Tibial artery (tissue), 4 donors: ENCODE results near the gene CFAP74.
A peak's percentile ranks its signal among the peaks of the same experiment; 100 is the strongest.

ENCODE experiments used
- DNase-seq, 2 donors: peaks; one replicate each; pipeline ENCODE4 v3.0.0-alpha.2; 2019
- H3K27ac ChIP-seq, 2 donors: fragments of 200-600 bp; sonication (generic) in 1 of 2; 1 replicate in 1 of 2; 2 replicates in 1 of 2; pipeline ENCODE4 v1.5.1; 2018 to 2019; ENCODE audit warnings: mild to moderate bottlenecking in 1 of 2
- H3K27me3 ChIP-seq, 2 donors: fragments of 200-600 bp; sonication (generic) in 1 of 2; one replicate each; pipeline versions ENCODE4 v1.5.1 to v1.6.0; 2016 to 2019
- H3K36me3 ChIP-seq, 3 donors: fragments of 200-600 bp; sonication (generic) in 2 of 3; one replicate each; pipeline ENCODE4 v1.5.1; 2016 to 2019; ENCODE audit warnings: mild to moderate bottlenecking in 2 of 3
- H3K4me1 ChIP-seq, 4 donors: fragments of 200-600 bp; sonication (generic) in 2 of 4; 1 replicate in 3 of 4; 2 replicates in 1 of 4; pipeline ENCODE4 v1.5.1; 2016 to 2019
- H3K4me3 ChIP-seq, 2 donors: fragments of 200-600 bp; sonication (generic) in 1 of 2; 1 replicate in 1 of 2; 2 replicates in 1 of 2; pipeline ENCODE4 v1.5.1; 2018 to 2019; ENCODE audit warnings: mild to moderate bottlenecking in 2 of 2
- H3K9me3 ChIP-seq, 3 donors: fragments of 200-600 bp; sonication (generic) in 1 of 3; one replicate each; pipeline ENCODE4 v1.5.1; 2016 to 2019
- CTCF ChIP-seq, 2 experiments: fragments of 200-600 bp in 1 of 2; fragments of 450-650 bp in 1 of 2; IDR thresholded peaks; one replicate each; pipeline ENCODE4 v1.5.1; 2017 to 2019; ENCODE audit warnings: antibody characterized with exemption in 2 of 2, mild to moderate bottlenecking in 1 of 2, moderate library complexity in 1 of 2
- intact Hi-C: fragments of 100-400 bp; cut with DNase I; formaldehyde crosslinking; loops from one replicate; pipeline ENCODE4 v1.15.0; 2023; ENCODE audit warnings: low total_unique reads

The CFAP74 gene

DNA sequence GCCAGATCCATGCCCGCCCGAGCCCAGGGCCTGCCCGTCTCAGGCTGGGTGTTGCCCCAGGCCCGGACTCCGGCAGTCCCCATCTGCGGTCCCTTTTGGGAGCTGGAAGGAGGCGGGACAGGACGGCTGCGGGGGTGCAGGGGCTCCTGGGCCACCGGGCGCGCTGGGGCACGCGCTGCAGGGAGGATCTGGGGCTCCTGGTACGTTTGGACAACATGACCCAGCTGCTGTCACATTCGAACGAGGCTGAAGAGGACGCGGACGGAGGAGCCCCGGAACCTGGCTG is 95.1 kb downstream of the CFAP74 start:
- peaks cover 4 to 34% (median 22%) of the 10 kb centered on the region in 4 donors for H3K4me1 ChIP-seq
- DNase-seq, result peak; percentile 35 to 79

GRCh38 chr1:1907098-1907736 is 96.4 kb downstream of the CFAP74 start:
- intact Hi-C loops, result no loop called here
- peak; percentile 21 to 77 for DNase-seq

More for the DNA sequence above, 95.1 kb downstream of the CFAP74 start:
- no peaks in the 10 kb centered on the region for H3K36me3 ChIP-seq
- TF ChIP-seq CTCF (IDR thresholded peaks at IDR 0.05), result no peak
- H3K4me3 ChIP-seq, result peak overlapping the region; percentile 63 to 79
- H3K27ac ChIP-seq, result peak overlapping the region; percentile 85 to 88
- H3K9me3 ChIP-seq, result no peaks in the 10 kb centered on the region
- no peaks in the 10 kb centered on the region for H3K27me3 ChIP-seq
- intact Hi-C loops, result no loop called here

DNA sequence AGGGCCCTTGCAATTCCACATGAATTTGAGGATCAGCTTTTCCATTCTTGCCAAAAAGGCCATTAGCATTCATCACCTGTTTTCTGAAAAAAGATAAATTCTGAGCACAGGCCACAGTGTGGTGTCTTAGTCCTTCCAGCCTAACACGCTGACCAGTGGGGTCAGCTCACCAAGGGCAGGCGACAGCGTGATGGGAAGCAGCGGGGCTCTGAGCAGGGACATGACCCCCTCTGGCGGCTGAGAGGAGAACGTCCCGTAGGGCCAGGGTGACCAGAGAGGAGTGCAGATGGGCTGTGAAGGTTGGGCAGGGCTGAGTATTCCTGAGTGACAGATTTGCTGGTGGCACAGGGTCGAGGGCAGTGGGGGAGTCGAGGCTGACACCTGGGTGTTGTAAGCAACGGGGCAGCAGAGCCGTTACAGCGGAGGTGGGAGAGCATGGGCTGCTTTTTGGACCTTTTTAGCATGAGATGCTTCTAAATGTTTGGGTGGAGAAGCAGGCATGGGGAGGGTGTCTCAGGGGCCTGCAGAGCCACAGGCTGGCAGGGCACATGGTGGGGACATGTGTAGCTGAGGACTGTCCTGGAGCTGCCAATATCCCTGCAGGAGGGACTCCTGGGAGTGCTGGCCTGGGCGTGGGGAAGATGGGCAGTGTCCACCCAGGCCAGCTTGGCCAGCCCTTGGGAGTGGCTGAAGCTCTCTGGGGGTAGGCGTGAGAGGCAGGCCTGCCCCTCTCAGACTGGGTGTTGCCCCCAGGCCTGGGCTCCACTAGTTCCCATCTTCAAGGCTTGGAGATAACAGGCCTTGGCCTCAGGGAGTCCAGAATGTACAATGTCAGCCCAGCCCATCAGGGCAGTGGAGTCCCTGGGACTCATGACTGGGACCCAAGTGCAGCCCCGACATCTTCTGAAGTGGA is 97.1 kb downstream of the CFAP74 start:
- peak overlapping the region in 1 of 2 donors; percentile 85 for H3K27ac ChIP-seq
- H3K9me3 ChIP-seq, result no peaks in the 10 kb centered on the region

More at GRCh38 chr1:1907098-1907736, 96.4 kb downstream of the CFAP74 start:
- no peak for TF ChIP-seq CTCF (IDR thresholded peaks at IDR 0.05)
- Histone ChIP-seq H3K27me3 (no peaks in the 10 kb centered on the region), H3K4me1 (peaks cover 4 to 34% (median 22%) of the 10 kb centered on the region in 4 donors), H3K27ac (peak overlapping the region in 1 of 2 donors; percentile 85), H3K9me3 (no peaks in the 10 kb centered on the region), H3K4me3 (no peak overlapping the region), H3K36me3 (no peaks in the 10 kb centered on the region)

DNA sequence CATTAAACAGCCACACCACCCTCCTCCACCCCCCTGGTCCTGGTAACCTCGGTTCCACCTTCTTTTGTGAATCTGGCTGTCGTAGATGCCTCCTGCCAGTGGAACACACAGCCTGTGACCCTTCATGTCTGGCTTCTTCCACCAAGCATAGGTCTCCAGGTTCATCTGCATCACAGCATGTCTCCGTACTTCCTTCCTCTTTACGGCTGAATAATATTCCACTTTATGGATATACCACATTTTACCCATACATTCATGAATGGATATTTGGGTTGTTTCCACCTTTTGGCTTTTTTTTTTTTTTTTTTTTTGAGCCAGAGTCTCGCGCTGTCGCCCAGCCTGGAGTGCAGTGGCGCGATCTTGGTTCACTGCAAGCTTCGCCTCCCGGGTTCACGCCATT is 100.4 kb downstream of the CFAP74 start:
- H3K4me1 ChIP-seq, result peaks cover 2 to 23% (median 13%) of the 10 kb centered on the region in 4 donors
- TF ChIP-seq CTCF (IDR thresholded peaks at IDR 0.05), result no peak
- intact Hi-C loops, result no loop called here

More for the DNA sequence above, 97.1 kb downstream of the CFAP74 start:
- Histone ChIP-seq H3K36me3 (no peaks in the 10 kb centered on the region), H3K27me3 (peaks cover 0 to 3% of the 10 kb centered on the region in 2 donors), H3K4me3 (no peak overlapping the region), H3K4me1 (peaks cover 4 to 34% (median 22%) of the 10 kb centered on the region in 4 donors)
- intact Hi-C loops, result no loop called here
- peak; percentile 84 to 91 for DNase-seq
- TF ChIP-seq CTCF (IDR thresholded peaks at IDR 0.05), result peak; percentile 88 to 91

GRCh38 chr1:1901641-1902294 is 101.8 kb downstream of the CFAP74 start:
- TF ChIP-seq CTCF (IDR thresholded peaks at IDR 0.05), result no peak
- Histone ChIP-seq H3K4me1 (peaks cover 0 to 8% (median 2%) of the 10 kb centered on the region in 4 donors), H3K4me3 (no peak overlapping the region), H3K36me3 (no peaks in the 10 kb centered on the region), H3K27me3 (peaks cover 0 to 18% of the 10 kb centered on the region in 2 donors), H3K9me3 (no peaks in the 10 kb centered on the region), H3K27ac (no peak overlapping the region)
- no peak for DNase-seq
- intact Hi-C loops, result no loop called here

More for the DNA sequence above, 100.4 kb downstream of the CFAP74 start:
- Histone ChIP-seq H3K36me3 (no peaks in the 10 kb centered on the region), H3K27ac (no peak overlapping the region), H3K9me3 (no peaks in the 10 kb centered on the region), H3K27me3 (peaks cover 0 to 18% of the 10 kb centered on the region in 2 donors), H3K4me3 (no peak overlapping the region)
- no peak for DNase-seq
